SK-N-SH (cell line): ENCODE data around the gene SLAMF9. TPM values are rescaled to one million over a fixed set of nuclear protein-coding genes. Genes with fewer than 3 reads are reported as not detected.

Experiments
- CTCF ChIA-PET: fragments of 300-600, 350-600 bp; formaldehyde crosslinking; extraction: SDS; loops from one replicate; lab custom pipeline; 2021; lab: Yijun Ruan, JAX
- POLR2A ChIA-PET: fragments of 350-600 bp; sonication (Branson Sonifier 250); formaldehyde crosslinking; extraction: SDS; loops from one replicate; lab custom pipeline; 2020; ENCODE audit warnings: antibody characterized with exemption, inconsistent platforms; lab: Yijun Ruan, JAX
- DNase-seq: peaks from one replicate; pipeline ENCODE4 v3.0.0; 2012
- H2AFZ ChIP-seq: fragments of 200-600 bp; sonication (generic); 2 replicates; pipeline ENCODE4 v1.8.1; 2016; ENCODE audit warnings: antibody characterized with exemption, mild to moderate bottlenecking, low read depth
- H3F3A ChIP-seq: fragments of 200-600 bp; sonication (generic); replicated peaks from 2 replicates; pipeline ENCODE3; 2016; ENCODE audit warnings: antibody characterized with exemption, mild to moderate bottlenecking; ENCODE audit not compliant: insufficient read depth
- H3K27ac ChIP-seq, 2 experiments: fragments of 200-500 bp in 1 of 2; fragments of 200-600 bp in 1 of 2; sonication (Bioruptor generic) in 1 of 2; sonication (generic), shearing (Covaris generic) in 1 of 2; 2 replicates each; pipeline versions ENCODE4 v1.5.1 to v1.6.1; 2014 to 2016; ENCODE audit warnings: low read depth in 2 of 2, inconsistent platforms in 1 of 2, low read length in 1 of 2, mild to moderate bottlenecking in 1 of 2, mixed read lengths in 1 of 2
- H3K27me3 ChIP-seq: fragments of 200-600 bp; sonication (generic), shearing (Covaris generic); 2 replicates; pipeline ENCODE4 v1.6.1; 2016; ENCODE audit warnings: mixed run types; ENCODE audit not compliant: insufficient read depth
- H3K36me3 ChIP-seq, 2 experiments: fragments of 200-500 bp in 1 of 2; fragments of 200-600 bp in 1 of 2; sonication (Bioruptor generic) in 1 of 2; sonication (generic) in 1 of 2; replicated peaks in 1 of 2; 2 replicates each; pipeline versions ENCODE3 to v1.5.1; 2014 to 2016; ENCODE audit warnings: low read length in 1 of 2, mild to moderate bottlenecking in 1 of 2; ENCODE audit not compliant: insufficient read depth in 2 of 2, control insufficient read depth in 1 of 2
- H3K4me1 ChIP-seq, 2 experiments: fragments of 200-500 bp in 1 of 2; fragments of 200-600 bp in 1 of 2; sonication (Bioruptor generic) in 1 of 2; sonication (generic), shearing (Covaris generic) in 1 of 2; 2 replicates each; pipeline versions ENCODE4 v1.5.1 to v1.6.1; 2014 to 2016; ENCODE audit warnings: low read depth in 1 of 2, low read length in 1 of 2, mixed run types in 1 of 2; ENCODE audit not compliant: insufficient read depth in 2 of 2, control insufficient read depth in 1 of 2
- H3K4me2 ChIP-seq: fragments of 200-600 bp; sonication (generic), shearing (Covaris generic); 2 replicates; pipeline ENCODE4 v1.6.1; 2017; ENCODE audit warnings: mixed run types
- H3K4me3 ChIP-seq, 2 experiments: fragments of 200-500 bp in 1 of 2; fragments of 200-600 bp in 1 of 2; sonication (Bioruptor generic) in 1 of 2; sonication (generic), shearing (Covaris generic) in 1 of 2; 2 replicates each; pipeline versions ENCODE4 v1.5.1 to v1.8.1; 2014 to 2016; ENCODE audit warnings: low read depth in 2 of 2, inconsistent platforms in 1 of 2, low read length in 1 of 2, mild to moderate bottlenecking in 1 of 2, mixed read lengths in 1 of 2, moderate library complexity in 1 of 2
- H3K79me2 ChIP-seq: fragments of 200-600 bp; sonication (generic); 2 replicates; pipeline ENCODE4 v1.8.1; 2017; ENCODE audit warnings: mild to moderate bottlenecking; ENCODE audit not compliant: insufficient read depth
- H3K9ac ChIP-seq: fragments of 200-600 bp; sonication (generic); 2 replicates; pipeline ENCODE4 v1.6.1; 2017; ENCODE audit warnings: mixed run types
- H3K9me2 ChIP-seq: fragments of 200-600 bp; sonication (generic); 2 replicates; pipeline ENCODE4 v1.6.1; 2017; ENCODE audit warnings: mixed run types
- H3K9me3 ChIP-seq: fragments of 200-600 bp; sonication (generic); 2 replicates; pipeline ENCODE4 v1.6.1; 2017; ENCODE audit warnings: mixed run types, mild to moderate bottlenecking, moderate library complexity
- H4K20me1 ChIP-seq: fragments of 200-600 bp; sonication (generic); 2 replicates; pipeline ENCODE4 v1.6.1; 2017; ENCODE audit warnings: mild to moderate bottlenecking, mixed run types; ENCODE audit not compliant: insufficient read depth
- CTCF ChIP-seq: fragments of 200-600 bp; sonication (generic); IDR thresholded peaks from 2 replicates; pipeline ENCODE4 v1.6.1; 2017; ENCODE audit warnings: antibody characterized with exemption, mild to moderate bottlenecking, moderate library complexity
- ELF1 ChIP-seq: IDR thresholded peaks from 2 replicates; pipeline ENCODE4 v1.4.0; 2012
- EZH2phosphoT487 ChIP-seq: fragments of 200-600 bp; sonication (generic); IDR thresholded peaks from 2 replicates; pipeline ENCODE4 v1.6.1; 2017; ENCODE audit warnings: low read depth, mixed run types, mild to moderate bottlenecking, antibody characterized with exemption, moderate library complexity, borderline replicate concordance
- FOXJ3 ChIP-seq: sonication (generic); formaldehyde crosslinking; IDR thresholded peaks from 2 replicates; pipeline ENCODE4 v1.5.1; 2020; ENCODE audit warnings: mild to moderate bottlenecking, missing genetic modification reagents
- FOXM1 ChIP-seq: IDR thresholded peaks from 2 replicates; pipeline ENCODE4 v1.4.0; 2012; ENCODE audit warnings: low read depth, mild to moderate bottlenecking
- GABPA ChIP-seq: IDR thresholded peaks from 2 replicates; pipeline ENCODE4 v1.4.0; 2012; ENCODE audit warnings: low read depth, mild to moderate bottlenecking
- MXI1 ChIP-seq: IDR thresholded peaks from 2 replicates; pipeline ENCODE4 v1.6.1; 2012; ENCODE audit warnings: mild to moderate bottlenecking, low read depth, low read length, improper control_type of control experiment
- NFIC ChIP-seq: IDR thresholded peaks from 2 replicates; pipeline ENCODE4 v1.4.0; 2012; ENCODE audit warnings: borderline replicate concordance
- NRF1 ChIP-seq: IDR thresholded peaks from 2 replicates; pipeline ENCODE4 v1.6.1; 2012; ENCODE audit warnings: low read depth, mild to moderate bottlenecking, low read length
- POLR2AphosphoS5 ChIP-seq: IDR thresholded peaks from 2 replicates; pipeline ENCODE4 v1.6.1; 2012; ENCODE audit warnings: low read depth, low read length
- RAD21 ChIP-seq: IDR thresholded peaks from 2 replicates; pipeline ENCODE4 v1.6.1; 2012; ENCODE audit warnings: mild to moderate bottlenecking, low read length
- REST ChIP-seq: IDR thresholded peaks from 2 replicates; pipeline ENCODE4 v1.6.1; 2012; ENCODE audit warnings: mild to moderate bottlenecking, low read depth, low read length, moderate library complexity
- RFX5 ChIP-seq: IDR thresholded peaks from 2 replicates; pipeline ENCODE4 v1.6.1; 2012; ENCODE audit warnings: mild to moderate bottlenecking, improper control_type of control experiment, low read length
- RXRA ChIP-seq: IDR thresholded peaks from 2 replicates; pipeline ENCODE4 v1.4.0; 2012; ENCODE audit warnings: low read depth, mild to moderate bottlenecking, borderline replicate concordance
- SIN3A ChIP-seq: IDR thresholded peaks from 2 replicates; pipeline ENCODE4 v1.6.1; 2012; ENCODE audit warnings: low read depth, mild to moderate bottlenecking, low read length, moderate library complexity, borderline replicate concordance
- TAF1 ChIP-seq: IDR thresholded peaks from 2 replicates; pipeline ENCODE4 v1.6.1; 2012; ENCODE audit warnings: low read depth, mild to moderate bottlenecking, low read length, moderate library complexity, borderline replicate concordance
- TCF12 ChIP-seq: IDR thresholded peaks from 2 replicates; pipeline ENCODE4 v1.4.0; 2012
- TEAD4 ChIP-seq: IDR thresholded peaks from 2 replicates; pipeline ENCODE4 v1.4.0; 2012; ENCODE audit warnings: mild to moderate bottlenecking, borderline replicate concordance; ENCODE audit not compliant: insufficient read depth
- YY1 ChIP-seq: IDR thresholded peaks from 2 replicates; pipeline ENCODE4 v1.4.0; 2012; ENCODE audit warnings: low read depth, mild to moderate bottlenecking
- ZBTB33 ChIP-seq: IDR thresholded peaks from 2 replicates; pipeline ENCODE4 v1.4.0; 2012; ENCODE audit warnings: low read depth, borderline replicate concordance
- WGBS: methylation state at CpG from one replicate; pipeline ENCODE4 v1.1.6; 2017; ENCODE audit warnings: low lambda C conversion rate; 5-methylcytosine and 5-hydroxymethylcytosine counted together
- polyA plus RNA-seq, 3 experiments: library from polyadenylated mRNA; depleted of rRNA; stranded (reverse); fragments of >200 nt; gene quantifications; 2 replicates each; pipeline ENCODE4 v1.2.3, GENCODE V29; 2012

Gene SLAMF9
- polyA plus RNA-seq, 1 of the 3 experiments (the other 2 are of a cell fraction): 0.12 TPM

GRCh38 chr1:159931101-159931794, 22.8 kb downstream of the SLAMF9 start (continued):
- TF ChIP-seq REST (no peak), CTCF (no peak), FOXM1 (no peak), TEAD4 (no peak), RFX5 (no peak), FOXJ3 (CRISPR knock-in tag) (no peak)

DNA sequence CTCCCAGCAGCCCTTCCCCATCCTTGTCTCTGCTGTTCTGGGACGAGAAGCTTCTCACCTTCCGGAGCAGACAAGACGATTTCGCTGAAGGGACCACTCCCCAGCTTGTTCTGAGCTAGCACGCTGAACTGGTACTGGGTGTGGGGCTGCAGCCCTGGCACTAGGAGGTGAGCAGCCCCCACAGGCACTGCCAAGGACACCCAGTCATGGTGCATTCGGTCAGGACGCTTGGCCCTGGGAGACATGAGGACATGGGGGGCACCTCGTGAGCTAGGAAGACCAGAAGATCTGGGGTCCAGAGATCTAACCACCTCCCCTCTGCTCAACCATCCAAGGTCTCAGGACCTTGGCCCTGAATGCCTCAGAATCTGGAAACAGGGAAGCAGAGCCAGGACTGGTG, 23.4 kb downstream of the SLAMF9 start:
- CTCF ChIA-PET: interaction anchor here (1.1 to 22.3 kb wide), 3 partner anchors 75 to 150 kb away, joined by 3 to 460 read pairs (median 4); partner anchors contain the start of gene DUSP23
- Histone ChIP-seq H3F3A (no peaks in the 10 kb centered on the region), H3K4me2 (no peak overlapping the region), H3K27ac (no peak overlapping the region), H4K20me1 (no peaks in the 10 kb centered on the region), H3K9ac (no peak overlapping the region), H3K9me3 (no peaks in the 10 kb centered on the region), H2AFZ (no peak overlapping the region), H3K27me3 (no peaks in the 10 kb centered on the region), H3K4me3 (no peak overlapping the region), H3K4me1 (peaks cover 0 to 7% of the 10 kb centered on the region in 2 experiments; a peak in 1 of 4 replicates), H3K79me2 (peaks cover 7% of the 10 kb centered on the region; the same call in 1 of the 2 replicates), H3K36me3 (no peaks in the 10 kb centered on the region), H3K9me2 (no peaks in the 10 kb centered on the region)
- 92% methylated on average over 6 of the region's 8 CpGs for WGBS
- no peak for TF ChIP-seq RXRA
- no peak for TF ChIP-seq ZBTB33
- no peak for TF ChIP-seq POLR2AphosphoS5
- no peak for TF ChIP-seq TCF12
- TF ChIP-seq SIN3A: no peak
- no peak for TF ChIP-seq YY1
- no peak for TF ChIP-seq TAF1
- TF ChIP-seq RAD21: no peak
- no peak for TF ChIP-seq EZH2phosphoT487
- TF ChIP-seq NFIC: no peak
- TF ChIP-seq MXI1: no peak
- TF ChIP-seq GABPA: no peak
- TF ChIP-seq ELF1: no peak
- no peak for TF ChIP-seq NRF1
- POLR2A ChIA-PET: no interaction called here
- no peak for DNase-seq
